Measurements from ENCODE around the gene TNC.

TNC gene

DNA sequence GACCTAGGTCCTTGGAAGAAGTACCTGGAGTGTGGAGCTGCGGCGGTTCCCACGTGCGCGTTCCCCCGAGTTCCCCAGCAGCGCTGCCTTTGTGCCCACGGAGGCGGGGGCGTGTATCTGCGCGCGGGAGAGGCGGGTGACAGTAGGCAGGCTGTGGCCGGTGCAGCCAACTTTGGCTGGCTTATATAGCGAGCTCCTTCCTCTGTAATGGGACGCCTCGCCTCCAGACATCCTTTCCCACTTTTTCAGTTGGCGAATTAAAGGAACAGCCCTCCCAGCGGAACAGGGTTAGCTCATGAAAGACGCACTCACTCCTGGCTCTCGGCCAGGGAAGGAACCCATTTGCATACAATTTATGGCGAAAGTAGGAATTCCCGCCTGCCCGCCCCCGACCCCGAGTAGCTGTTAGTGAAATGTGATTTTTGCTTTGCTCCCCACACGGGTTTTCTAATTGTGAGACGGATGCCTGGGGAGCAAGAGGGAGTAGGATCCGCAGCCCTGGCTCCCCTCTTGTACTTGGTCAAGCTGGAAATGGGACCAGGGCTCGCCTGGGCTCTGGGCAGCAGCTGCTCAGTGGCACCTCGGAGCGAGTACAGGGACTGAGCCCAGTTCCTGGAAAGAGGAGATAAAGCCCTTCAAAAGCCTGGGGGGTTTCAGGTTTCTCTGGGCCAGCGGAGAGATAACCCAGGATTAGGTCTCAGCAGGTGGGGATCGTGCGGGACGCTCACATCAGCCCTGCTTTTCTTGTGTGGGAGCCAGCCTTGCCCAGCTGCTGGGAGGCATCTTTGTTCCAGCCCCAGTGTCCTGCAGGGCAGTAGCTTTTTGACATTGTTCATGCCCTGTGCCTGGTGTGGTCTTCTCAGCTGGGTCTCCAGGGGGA, at the start of gene TNC:
Gene TNC, minus strand, starts transcription at position 159 of the 880 bp plus-strand sequence. CDS start 27,139 bp downstream, outside the sequence.
- DNase-seq, result peak; percentile 55

GRCh38 chr9:115167175-115167574, 49.2 kb upstream of the TNC start:
- DNase-seq, result no peak

DNA sequence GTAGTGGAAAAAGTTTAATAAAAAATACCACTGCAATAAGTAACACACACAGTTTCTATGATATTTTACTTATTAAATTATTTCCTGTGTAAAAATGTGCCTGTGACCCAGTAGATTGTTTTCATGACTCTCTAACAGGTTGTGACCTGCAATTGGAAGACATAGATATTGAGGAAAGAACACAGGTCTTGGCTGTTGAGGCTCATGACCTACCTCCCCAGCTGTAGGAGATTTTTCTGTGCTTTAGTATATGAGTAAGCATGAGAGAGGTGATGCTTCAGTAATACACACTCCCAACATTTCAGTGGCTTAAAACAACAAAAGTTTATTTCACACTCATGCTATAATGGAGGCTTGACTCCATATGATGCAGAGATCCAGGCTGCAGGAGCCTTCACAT, 47.3 kb upstream of the TNC start:
- DNase-seq, result no peak

DNA sequence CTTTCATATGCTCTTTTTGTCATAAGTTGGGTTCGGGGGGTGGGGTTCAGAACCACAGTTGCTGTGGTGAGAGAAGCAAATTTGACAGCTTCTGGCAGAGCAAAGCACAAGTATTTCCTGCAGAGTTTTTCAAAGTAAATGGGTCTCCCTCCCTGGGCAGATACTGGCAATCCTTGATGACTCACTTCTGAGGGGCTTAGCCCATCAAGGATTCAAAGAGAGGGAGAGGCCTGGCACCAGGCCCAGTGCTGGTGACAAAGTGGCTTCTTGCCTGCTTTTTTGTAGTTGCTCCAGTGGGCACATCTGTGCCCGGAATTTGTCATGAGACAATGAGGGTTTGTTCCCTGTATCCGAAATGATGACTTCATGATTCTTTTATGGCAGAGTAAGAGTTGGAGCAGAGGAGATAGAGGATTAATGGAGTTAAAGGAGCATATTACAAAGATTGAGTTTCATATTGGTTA, 46.6 kb upstream of the TNC start:
- DNase-seq, result peak; percentile 75

DNA sequence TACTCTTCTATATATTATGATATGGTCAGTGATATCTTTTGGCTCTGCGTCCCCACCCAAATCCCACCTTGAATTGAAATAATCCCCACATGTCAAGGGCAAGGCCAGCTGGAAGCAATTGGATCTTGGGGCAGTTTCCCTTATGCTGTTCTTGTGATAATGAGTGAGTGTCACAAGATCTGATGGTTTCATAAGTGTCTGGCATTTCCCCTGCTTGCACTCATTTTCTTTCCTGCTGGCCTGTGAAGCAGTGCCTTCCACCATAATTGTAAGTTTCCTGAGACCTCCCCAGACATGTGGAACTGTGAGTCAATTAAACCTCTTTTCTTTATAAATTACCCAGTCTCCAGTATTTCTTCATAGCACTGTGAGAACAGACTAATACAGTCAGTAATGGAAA, 45.0 kb upstream of the TNC start:
- DNase-seq, result no peak

- no peak for DNase-seq
Measured at GRCh38 chr9:115161446-115161845, 43.5 kb upstream of the TNC start.

- DNase-seq, result no peak
Measured at GRCh38 chr9:115158661-115159481, 40.9 kb upstream of the TNC start.

GRCh38 chr9:115157245-115157674, 39.3 kb upstream of the TNC start:
- DNase-seq, result no peak

- no peak for DNase-seq
Measured at GRCh38 chr9:115155037-115155436, 37.1 kb upstream of the TNC start.

DNA sequence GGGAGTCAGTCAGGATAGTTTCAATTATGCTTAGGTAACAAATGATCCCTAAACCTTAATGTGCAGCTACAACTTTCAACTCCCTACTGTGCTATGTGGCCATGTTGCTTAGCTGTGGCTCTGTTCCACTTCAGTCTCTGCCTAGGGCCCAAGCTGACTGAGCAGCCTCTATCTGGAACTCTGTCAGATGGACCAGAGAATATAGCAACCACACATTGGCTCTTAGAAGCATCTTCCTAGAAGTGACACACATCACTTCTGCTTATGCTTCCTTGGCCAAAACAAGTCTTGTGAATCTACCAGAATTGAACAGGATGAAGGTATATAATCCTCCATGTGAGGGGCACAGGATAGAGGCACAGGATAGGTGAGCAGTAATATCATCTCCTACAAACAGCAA, 36.7 kb upstream of the TNC start:
- no peak for DNase-seq

DNA sequence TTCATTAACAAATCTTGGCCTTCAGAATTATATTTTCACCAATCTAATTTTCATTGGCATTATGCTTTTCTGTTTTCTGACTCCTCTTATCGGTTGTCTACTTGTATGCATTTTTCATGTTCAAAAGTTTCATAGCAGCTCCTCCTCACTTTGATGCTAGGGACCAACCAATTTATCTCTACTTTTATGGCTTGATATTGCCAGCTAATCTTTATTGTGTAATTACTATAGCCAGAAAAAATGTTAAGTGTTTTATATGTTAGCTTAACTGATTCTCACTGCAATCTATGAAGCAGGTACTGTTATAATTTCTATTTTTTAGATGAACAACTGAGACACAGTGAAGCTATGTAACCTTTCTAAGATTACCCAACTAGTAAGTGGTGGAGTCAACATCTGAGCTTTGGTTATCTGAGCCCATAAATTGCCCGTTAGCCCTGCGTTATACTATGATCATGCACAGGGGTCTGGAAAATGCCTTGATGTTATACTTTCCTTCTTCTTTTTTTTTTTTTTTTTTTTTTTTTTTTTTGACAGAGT, 34.4 kb upstream of the TNC start:
- no peak for DNase-seq

- no peak for DNase-seq
Measured at GRCh38 chr9:115148721-115149120, 30.8 kb upstream of the TNC start.

DNA sequence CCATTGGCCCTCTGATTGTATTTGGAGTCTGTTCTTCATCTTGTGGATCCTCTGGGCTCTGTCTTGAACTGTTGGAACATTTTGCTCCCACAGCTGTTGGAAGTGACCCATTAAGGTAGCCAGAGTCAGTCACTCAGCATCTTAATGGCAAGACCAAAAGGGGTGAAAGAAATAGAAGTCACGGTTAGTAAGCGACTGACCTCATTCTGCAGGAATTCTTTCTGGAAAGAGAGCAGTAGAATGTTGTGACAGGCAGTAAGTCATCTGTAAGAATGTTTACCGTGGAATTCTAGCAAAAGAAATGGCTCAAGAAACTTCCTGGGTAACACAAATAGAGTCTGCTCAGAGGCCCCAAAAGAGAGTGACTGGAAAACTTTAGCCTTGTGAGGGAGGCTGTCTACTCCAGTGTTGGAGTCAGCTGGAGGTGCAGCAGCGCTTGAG, 28.6 kb upstream of the TNC start:
- DNase-seq, result no peak

GRCh38 chr9:115144706-115145105, 26.7 kb upstream of the TNC start:
- DNase-seq, result peak; percentile 0

DNA sequence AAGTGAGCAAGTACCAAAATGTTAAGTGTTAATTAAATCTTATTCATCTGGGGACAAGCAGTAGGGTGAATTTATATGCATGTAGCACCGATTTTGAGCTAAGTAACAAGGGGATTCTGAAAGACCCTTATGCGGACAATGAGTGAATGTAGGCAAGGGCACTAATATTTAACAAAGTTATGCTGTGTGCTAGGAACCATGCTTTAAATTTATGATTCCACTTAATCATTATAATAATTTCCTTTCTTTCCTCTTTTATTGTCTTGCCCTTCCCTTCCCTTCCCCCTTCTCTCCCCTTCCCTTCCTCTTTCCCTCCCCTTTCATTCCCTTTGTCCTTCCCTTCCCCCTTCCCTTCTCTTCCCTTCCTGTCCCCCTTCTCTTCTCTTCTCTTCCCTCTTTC, 25.7 kb upstream of the TNC start:
- DNase-seq, result no peak

GRCh38 chr9:115142517-115143270, 24.7 kb upstream of the TNC start:
- DNase-seq, result no peak

- no peak for DNase-seq
Measured at GRCh38 chr9:115142090-115142489, 24.1 kb upstream of the TNC start.

DNA sequence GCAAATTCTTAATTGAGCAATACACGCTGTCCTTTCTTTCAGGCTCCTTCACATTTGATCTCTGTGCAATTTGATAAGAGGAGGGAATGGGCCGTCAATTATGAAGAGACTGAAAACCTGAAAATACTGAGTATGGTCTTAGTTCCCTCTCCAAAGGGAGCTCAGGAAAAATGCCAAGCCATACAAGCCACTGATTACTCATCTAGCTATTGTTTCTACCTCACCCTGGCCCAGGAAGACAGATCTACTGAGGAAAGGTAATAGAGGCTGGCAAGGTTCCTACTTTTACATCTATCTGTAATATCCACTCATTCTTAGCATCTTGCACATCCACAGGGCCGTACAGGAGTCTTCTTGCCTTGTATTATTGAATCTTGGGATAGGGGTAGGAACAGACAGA, 23.7 kb upstream of the TNC start:
- no peak for DNase-seq

DNA sequence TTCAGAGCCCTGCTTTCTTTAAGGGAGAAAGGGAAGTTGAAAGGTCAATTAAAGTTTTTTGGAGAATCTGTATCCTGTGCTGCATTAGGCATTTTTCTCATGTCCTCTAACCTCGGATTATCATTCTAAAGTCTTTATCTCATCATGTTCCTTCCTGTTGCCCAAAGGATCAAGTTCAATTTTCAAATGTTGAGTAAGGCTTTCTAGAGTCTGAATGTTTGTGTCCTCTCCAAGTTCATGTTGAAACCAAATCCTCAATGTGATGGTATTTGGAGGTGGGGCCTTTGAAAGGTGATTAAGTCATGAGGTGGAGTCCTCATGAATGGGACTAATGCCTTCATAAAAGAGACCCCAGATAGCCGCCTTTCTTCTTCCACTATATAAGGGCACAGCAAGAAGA, 20.2 kb upstream of the TNC start:
- DNase-seq, result no peak

GRCh38 chr9:115137526-115137925, 19.6 kb upstream of the TNC start:
- DNase-seq, result no peak

DNA sequence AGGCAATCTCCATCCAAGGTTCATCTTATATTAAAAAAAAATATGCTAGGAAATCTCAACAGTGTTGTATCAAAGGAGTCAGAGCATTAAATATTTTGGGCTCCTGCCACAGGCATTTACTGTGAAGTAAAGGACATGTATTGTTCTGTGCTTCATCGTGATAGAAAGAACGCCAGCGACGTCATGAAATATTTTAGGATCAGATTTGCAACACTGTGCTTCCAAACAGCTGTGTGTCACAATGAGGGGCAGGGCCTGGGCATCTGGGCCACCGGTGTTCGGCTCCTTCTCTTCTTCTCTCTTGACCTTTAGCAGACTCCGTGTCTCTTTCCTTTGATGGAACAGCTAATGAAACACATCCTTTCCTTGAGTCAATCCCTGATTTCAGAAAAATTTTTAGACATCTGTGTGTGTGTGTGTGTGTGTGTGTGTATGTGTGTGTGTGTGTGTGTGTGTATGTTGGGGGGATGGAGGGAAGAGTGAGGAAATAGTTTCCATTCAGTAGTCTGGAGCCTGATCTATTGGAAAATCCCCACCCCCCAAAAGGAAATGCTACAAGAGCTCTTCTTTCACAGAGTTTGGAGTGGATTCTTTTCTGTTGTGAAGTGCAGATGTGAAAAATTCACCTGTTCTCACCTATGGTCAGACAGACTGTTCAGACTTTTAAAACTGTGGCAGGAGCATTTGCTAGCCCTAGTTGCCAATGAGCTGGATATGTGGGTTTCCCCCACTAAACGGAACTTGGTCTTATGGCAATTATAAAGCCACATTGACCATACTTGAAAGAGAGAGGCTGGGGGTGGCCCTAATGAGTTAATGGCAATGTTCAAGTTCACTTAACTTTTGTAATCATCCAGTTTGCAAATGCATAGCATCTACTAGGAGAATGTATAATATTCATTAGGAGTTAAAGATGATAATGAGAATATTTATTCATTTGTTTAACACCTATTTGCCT, 18.1 kb upstream of the TNC start:
- DNase-seq, result no peak

GRCh38 chr9:115134941-115135340, 17.0 kb upstream of the TNC start:
- no peak for DNase-seq

All from NCI-H345 (cell line).